Measurements from ENCODE around the gene AGPAT3.

Gene AGPAT3

GRCh38 chr21:44005071-44005470 lies 140.0 kb downstream of the AGPAT3 start:
- Histone ChIP-seq H3K27ac (ENCODE audit: poor library complexity, severe bottlenecking) (peak overlapping the region; percentile 99), H3K9me3 (ENCODE audit: severe bottlenecking) (no peaks in the 10 kb centered on the region), H3K4me3 (ENCODE audit: severe bottlenecking) (no peak overlapping the region), H3K27me3 (ENCODE audit: insufficient read depth, poor library complexity, severe bottlenecking) (no peaks in the 10 kb centered on the region), H3K36me3 (ENCODE audit: low read depth) (no peaks in the 10 kb centered on the region), H3K4me1 (ENCODE audit: insufficient read depth, poor library complexity, severe bottlenecking) (peaks cover 13% of the 10 kb centered on the region)
- ATAC-seq (ENCODE audit: low read depth) (no peak), DNase-seq (ENCODE audit: low spot score) (no peak)
- no peak for TF ChIP-seq CTCF (IDR thresholded peaks at IDR 0.05; ENCODE audit: poor library complexity, severe bottlenecking)

GRCh38 chr21:44005593-44005992 lies 140.6 kb downstream of the AGPAT3 start:
- no peak for DNase-seq (ENCODE audit: low spot score)
- TF ChIP-seq CTCF (IDR thresholded peaks at IDR 0.05; ENCODE audit: poor library complexity, severe bottlenecking): no peak
- peaks cover 13% of the 10 kb centered on the region for H3K4me1 ChIP-seq (ENCODE audit: insufficient read depth, poor library complexity, severe bottlenecking)
- no peaks in the 10 kb centered on the region for H3K36me3 ChIP-seq (ENCODE audit: low read depth)
- no peak for ATAC-seq (ENCODE audit: low read depth)
- no peak overlapping the region for H3K4me3 ChIP-seq (ENCODE audit: severe bottlenecking)
- H3K9me3 ChIP-seq (ENCODE audit: severe bottlenecking): no peaks in the 10 kb centered on the region
- H3K27me3 ChIP-seq (ENCODE audit: insufficient read depth, poor library complexity, severe bottlenecking): no peaks in the 10 kb centered on the region
- H3K27ac ChIP-seq (ENCODE audit: poor library complexity, severe bottlenecking): peak overlapping the region; percentile 99

- peak; percentile 99 for ATAC-seq (ENCODE audit: low read depth)
- no peak for DNase-seq (ENCODE audit: low spot score)
- Histone ChIP-seq H3K4me1 (ENCODE audit: insufficient read depth, poor library complexity, severe bottlenecking) (peaks cover 13% of the 10 kb centered on the region), H3K9me3 (ENCODE audit: severe bottlenecking) (no peaks in the 10 kb centered on the region), H3K27me3 (ENCODE audit: insufficient read depth, poor library complexity, severe bottlenecking) (no peaks in the 10 kb centered on the region), H3K27ac (ENCODE audit: poor library complexity, severe bottlenecking) (peak overlapping the region; percentile 99), H3K4me3 (ENCODE audit: severe bottlenecking) (no peak overlapping the region), H3K36me3 (ENCODE audit: low read depth) (no peaks in the 10 kb centered on the region)
- TF ChIP-seq CTCF (IDR thresholded peaks at IDR 0.05; ENCODE audit: poor library complexity, severe bottlenecking): no peak
These were observed 141.1 kb downstream of the AGPAT3 start for GRCh38 chr21:44006017-44006619.

- no peaks in the 10 kb centered on the region for H3K27me3 ChIP-seq (ENCODE audit: insufficient read depth, poor library complexity, severe bottlenecking)
- H3K27ac ChIP-seq (ENCODE audit: poor library complexity, severe bottlenecking): peak overlapping the region; percentile 99
- no peaks in the 10 kb centered on the region for H3K9me3 ChIP-seq (ENCODE audit: severe bottlenecking)
- H3K36me3 ChIP-seq (ENCODE audit: low read depth): no peaks in the 10 kb centered on the region
- peaks cover 13% of the 10 kb centered on the region for H3K4me1 ChIP-seq (ENCODE audit: insufficient read depth, poor library complexity, severe bottlenecking)
- 0 out of 3 replicates have a peak, but pooled peaks have one; percentile 13 for ATAC-seq (ENCODE audit: low read depth)
- H3K4me3 ChIP-seq (ENCODE audit: severe bottlenecking): no peak overlapping the region
- no peak for TF ChIP-seq CTCF (IDR thresholded peaks at IDR 0.05; ENCODE audit: poor library complexity, severe bottlenecking)
- DNase-seq (ENCODE audit: low spot score): no peak
These were observed 141.6 kb downstream of the AGPAT3 start for GRCh38 chr21:44006656-44007055.

- Histone ChIP-seq H3K4me1 (ENCODE audit: insufficient read depth, poor library complexity, severe bottlenecking) (peaks cover 23% of the 10 kb centered on the region), H3K27me3 (ENCODE audit: insufficient read depth, poor library complexity, severe bottlenecking) (no peaks in the 10 kb centered on the region), H3K9me3 (ENCODE audit: severe bottlenecking) (no peaks in the 10 kb centered on the region), H3K36me3 (ENCODE audit: low read depth) (peaks cover 5% of the 10 kb centered on the region; the same call in 1 of the 2 replicates), H3K4me3 (ENCODE audit: severe bottlenecking) (no peak overlapping the region), H3K27ac (ENCODE audit: poor library complexity, severe bottlenecking) (peak overlapping the region; percentile 77)
- ATAC-seq (ENCODE audit: low read depth) (no peak), DNase-seq (ENCODE audit: low spot score) (no peak)
- TF ChIP-seq CTCF (IDR thresholded peaks at IDR 0.05; ENCODE audit: poor library complexity, severe bottlenecking): no peak
These were observed 145.4 kb downstream of the AGPAT3 start for GRCh38 chr21:44010429-44010828.

Measured in RWPE2 (cell line).